Measurements from ENCODE around the gene EFHC2.

DNA sequence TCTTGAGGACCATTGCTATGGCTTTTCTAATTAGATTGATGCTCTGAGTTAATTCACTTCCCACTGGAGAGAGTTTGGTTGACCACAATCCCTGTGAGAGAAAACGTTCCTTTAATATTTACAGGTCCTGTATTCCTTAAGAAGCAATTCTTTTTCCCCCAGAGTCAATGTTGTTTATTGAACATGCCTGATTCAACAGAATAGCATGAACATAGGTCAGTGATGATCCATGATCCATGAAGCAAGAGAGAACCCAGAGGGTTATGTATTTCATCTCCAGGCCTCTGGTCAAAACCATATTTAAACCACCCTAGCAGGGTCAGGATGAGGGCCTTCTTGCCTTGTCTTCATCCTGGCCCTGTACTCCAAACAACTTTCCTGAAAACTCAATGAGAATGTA lies 39.4 kb upstream of the EFHC2 start:
- TF ChIP-seq, protein P1, sequence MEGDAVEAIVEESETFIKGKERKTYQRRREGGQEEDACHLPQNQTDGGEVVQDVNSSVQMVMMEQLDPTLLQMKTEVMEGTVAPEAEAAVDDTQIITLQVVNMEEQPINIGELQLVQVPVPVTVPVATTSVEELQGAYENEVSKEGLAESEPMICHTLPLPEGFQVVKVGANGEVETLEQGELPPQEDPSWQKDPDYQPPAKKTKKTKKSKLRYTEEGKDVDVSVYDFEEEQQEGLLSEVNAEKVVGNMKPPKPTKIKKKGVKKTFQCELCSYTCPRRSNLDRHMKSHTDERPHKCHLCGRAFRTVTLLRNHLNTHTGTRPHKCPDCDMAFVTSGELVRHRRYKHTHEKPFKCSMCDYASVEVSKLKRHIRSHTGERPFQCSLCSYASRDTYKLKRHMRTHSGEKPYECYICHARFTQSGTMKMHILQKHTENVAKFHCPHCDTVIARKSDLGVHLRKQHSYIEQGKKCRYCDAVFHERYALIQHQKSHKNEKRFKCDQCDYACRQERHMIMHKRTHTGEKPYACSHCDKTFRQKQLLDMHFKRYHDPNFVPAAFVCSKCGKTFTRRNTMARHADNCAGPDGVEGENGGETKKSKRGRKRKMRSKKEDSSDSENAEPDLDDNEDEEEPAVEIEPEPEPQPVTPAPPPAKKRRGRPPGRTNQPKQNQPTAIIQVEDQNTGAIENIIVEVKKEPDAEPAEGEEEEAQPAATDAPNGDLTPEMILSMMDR (conservative IDR thresholded peaks at IDR 0.05 in 1 of 2, IDR thresholded peaks at IDR 0.05 in 1 of 2; ENCODE audit: low read depth in 1 of 2, low read length in 2 of 2) = no peak
- TF ChIP-seq EZH2 (IDR thresholded peaks at IDR 0.05; ENCODE audit: low read length, missing control alignments) = no peak
